Nephron progenitor cell (in vitro differentiated cells): ENCODE data around the gene PACS1.

Experiments used
- DNase-seq: peaks from one replicate; pipeline ENCODE4 v3.0.0; 2021
- H3K27ac Mint-ChIP-seq: 2 replicates; pipeline ENCODE4 v1.8.0; 2021; ENCODE audit warnings: mild to moderate bottlenecking, moderate library complexity, mixed read lengths
- H3K27me3 Mint-ChIP-seq: 2 replicates; pipeline ENCODE4 v1.8.0; 2021; ENCODE audit warnings: mild to moderate bottlenecking, low read depth, mixed read lengths; ENCODE audit not compliant: poor library complexity
- H3K36me3 Mint-ChIP-seq: 2 replicates; pipeline ENCODE4 v1.8.0; 2021; ENCODE audit warnings: low read depth, mixed read lengths
- H3K4me1 Mint-ChIP-seq: 2 replicates; pipeline ENCODE4 v1.8.0; 2021; ENCODE audit warnings: mixed read lengths
- H3K4me3 Mint-ChIP-seq: 2 replicates; pipeline ENCODE4 v1.8.0; 2021; ENCODE audit warnings: mild to moderate bottlenecking, moderate library complexity, mixed read lengths
- H3K9me3 Mint-ChIP-seq: 2 replicates; pipeline ENCODE4 v1.8.0; 2021; ENCODE audit warnings: mild to moderate bottlenecking, moderate library complexity, mixed read lengths
- TF ChIP-seq, protein P1 (sequence below): fragments of 200-600 bp; sonication (generic); IDR thresholded peaks from 2 replicates; pipeline ENCODE4 v1.5.0; 2021; ENCODE audit warnings: antibody characterized with exemption

Gene PACS1

DNA sequence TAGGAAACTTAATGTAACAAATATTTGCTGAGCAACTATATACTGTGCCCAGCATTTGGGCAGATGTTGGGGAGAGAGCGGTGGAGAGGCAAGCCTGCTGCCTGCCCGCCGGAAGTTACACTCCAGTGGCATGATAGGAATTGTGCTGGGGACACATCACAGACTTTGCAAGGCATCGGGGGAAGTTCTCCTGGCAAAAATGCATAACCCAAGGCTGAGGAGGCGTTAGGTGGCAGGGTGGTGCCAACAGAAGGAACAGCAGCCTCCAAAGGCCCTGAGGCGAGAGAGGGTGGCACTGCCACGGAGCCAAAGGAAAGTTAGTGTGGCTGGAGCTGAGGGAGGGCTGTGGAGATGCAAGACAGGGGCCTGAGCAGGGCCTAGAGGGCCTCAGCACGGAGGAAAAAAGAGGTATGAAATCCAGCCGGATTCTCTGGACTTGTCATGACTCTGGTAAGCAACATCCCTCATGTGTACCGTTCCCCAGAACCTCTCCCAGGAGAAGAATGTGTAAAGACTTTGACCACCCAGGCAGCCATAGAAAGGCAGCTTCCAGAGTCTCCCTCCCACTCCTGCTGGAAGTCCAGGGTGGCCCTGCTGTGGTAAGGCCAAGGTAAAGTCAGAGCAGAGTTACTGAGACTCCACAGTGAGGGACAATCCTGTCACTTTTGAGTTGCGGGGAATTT is 122.2 kb downstream of the PACS1 start:
- no peak overlapping the region for H3K4me3 Mint-ChIP-seq
- no peak for DNase-seq
- H3K27me3 Mint-ChIP-seq: peaks cover 3% of the 10 kb centered on the region
- peaks cover 29% of the 10 kb centered on the region for H3K36me3 Mint-ChIP-seq
- H3K9me3 Mint-ChIP-seq: peaks cover 28% of the 10 kb centered on the region
- H3K27ac Mint-ChIP-seq: peak overlapping the region; percentile 41
- TF ChIP-seq, protein P1, sequence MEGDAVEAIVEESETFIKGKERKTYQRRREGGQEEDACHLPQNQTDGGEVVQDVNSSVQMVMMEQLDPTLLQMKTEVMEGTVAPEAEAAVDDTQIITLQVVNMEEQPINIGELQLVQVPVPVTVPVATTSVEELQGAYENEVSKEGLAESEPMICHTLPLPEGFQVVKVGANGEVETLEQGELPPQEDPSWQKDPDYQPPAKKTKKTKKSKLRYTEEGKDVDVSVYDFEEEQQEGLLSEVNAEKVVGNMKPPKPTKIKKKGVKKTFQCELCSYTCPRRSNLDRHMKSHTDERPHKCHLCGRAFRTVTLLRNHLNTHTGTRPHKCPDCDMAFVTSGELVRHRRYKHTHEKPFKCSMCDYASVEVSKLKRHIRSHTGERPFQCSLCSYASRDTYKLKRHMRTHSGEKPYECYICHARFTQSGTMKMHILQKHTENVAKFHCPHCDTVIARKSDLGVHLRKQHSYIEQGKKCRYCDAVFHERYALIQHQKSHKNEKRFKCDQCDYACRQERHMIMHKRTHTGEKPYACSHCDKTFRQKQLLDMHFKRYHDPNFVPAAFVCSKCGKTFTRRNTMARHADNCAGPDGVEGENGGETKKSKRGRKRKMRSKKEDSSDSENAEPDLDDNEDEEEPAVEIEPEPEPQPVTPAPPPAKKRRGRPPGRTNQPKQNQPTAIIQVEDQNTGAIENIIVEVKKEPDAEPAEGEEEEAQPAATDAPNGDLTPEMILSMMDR: no peak
- H3K4me1 Mint-ChIP-seq: peaks cover 19% of the 10 kb centered on the region

DNA sequence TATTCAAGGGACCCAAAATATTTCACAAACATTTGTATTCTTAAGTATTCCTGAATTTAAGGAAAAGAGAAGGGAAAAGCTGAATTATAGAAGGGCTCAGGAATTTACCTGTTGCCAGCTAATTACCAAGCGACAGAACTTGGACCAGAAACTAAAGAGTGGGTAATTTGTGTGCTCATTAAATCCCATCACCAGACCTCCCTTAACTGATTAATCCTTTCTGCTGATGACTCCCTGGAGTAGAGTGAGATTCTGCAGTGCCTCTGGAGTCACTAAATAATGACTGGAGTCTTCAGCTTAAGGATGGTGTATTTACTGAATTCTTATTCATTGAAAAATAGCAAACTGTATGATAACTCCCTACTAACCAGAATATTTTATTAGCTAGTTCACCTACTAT is 124.3 kb downstream of the PACS1 start:
- no peak overlapping the region for H3K4me3 Mint-ChIP-seq
- peaks cover 22% of the 10 kb centered on the region for H3K36me3 Mint-ChIP-seq
- H3K9me3 Mint-ChIP-seq: peaks cover 22% of the 10 kb centered on the region
- DNase-seq: no peak
- H3K27ac Mint-ChIP-seq: no peak overlapping the region
- TF ChIP-seq, protein P1: no peak
- H3K4me1 Mint-ChIP-seq: peaks cover 19% of the 10 kb centered on the region
- H3K27me3 Mint-ChIP-seq: peaks cover 3% of the 10 kb centered on the region

DNA sequence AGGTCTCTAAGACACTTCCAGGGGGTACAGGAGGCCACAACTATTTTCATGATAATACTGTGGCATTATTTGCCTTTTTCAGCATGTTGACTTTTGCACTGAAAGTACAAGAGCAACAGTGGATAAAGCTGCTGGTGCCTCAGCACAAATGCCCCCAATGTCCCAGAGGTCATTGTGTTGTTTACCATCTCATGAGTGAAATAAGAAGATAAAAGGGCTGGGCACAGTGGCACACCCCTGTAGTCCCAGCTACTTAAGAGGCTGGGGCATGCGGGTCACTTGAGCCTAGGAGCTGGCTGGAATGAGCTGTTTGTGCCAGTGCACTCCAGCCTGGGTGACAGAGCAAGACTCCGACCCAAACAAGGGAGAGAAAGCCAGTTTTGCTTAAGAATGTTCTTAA is 125.8 kb downstream of the PACS1 start:
- Mint-ChIP-seq H3K4me3 (no peak overlapping the region), H3K36me3 (peaks cover 26% of the 10 kb centered on the region), H3K9me3 (peaks cover 28% of the 10 kb centered on the region), H3K27ac (no peak overlapping the region), H3K27me3 (peaks cover 3% of the 10 kb centered on the region), H3K4me1 (peaks cover 15% of the 10 kb centered on the region)
- TF ChIP-seq, protein P1: no peak
- no peak for DNase-seq

DNA sequence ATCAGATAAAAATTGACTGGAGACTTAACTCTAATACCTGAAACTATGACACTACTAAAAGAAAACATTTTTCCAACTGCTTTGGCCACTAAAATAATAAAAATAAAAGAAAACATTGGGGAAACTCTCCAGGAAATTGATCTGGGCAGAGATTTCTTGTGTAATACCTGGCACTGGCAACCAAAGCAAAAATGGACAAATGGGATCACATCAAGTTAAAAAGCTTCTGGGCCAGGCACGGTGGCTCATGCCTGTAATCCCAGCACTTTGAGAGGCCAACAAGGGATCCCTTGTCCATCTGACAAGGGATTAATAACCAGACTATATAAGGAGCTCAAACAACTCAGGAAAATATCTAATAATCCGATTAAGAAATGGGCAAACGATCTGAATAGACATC is 133.8 kb downstream of the PACS1 start:
- H3K4me1 Mint-ChIP-seq: peaks cover 1% of the 10 kb centered on the region

DNA sequence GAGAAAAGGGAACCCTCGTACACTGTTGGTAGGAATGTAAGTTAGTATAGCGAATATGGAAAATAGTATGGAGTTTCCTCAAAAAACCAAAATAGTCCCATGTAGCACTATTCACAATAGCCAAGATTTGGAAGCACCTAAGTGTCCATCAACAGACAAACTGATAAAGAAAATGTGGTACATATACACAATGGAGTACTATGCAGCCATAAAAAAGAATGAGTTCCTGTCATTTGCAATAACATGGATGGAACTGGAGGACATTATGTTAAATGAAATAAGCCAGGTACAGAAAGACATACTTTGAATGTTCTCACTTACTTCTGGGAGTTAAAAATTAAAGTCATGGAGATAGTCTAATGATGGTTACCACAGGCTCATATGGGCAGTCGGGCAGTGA is 134.3 kb downstream of the PACS1 start:
- TF ChIP-seq, protein P1: no peak
- H3K36me3 Mint-ChIP-seq: peaks cover 44% of the 10 kb centered on the region
- no peak overlapping the region for H3K27ac Mint-ChIP-seq
- peaks cover 10% of the 10 kb centered on the region for H3K27me3 Mint-ChIP-seq
- H3K4me3 Mint-ChIP-seq: no peak overlapping the region
- peaks cover 51% of the 10 kb centered on the region for H3K9me3 Mint-ChIP-seq
- H3K4me1 Mint-ChIP-seq: peaks cover 5% of the 10 kb centered on the region
- no peak for DNase-seq

More for the DNA sequence above, 133.8 kb downstream of the PACS1 start:
- TF ChIP-seq, protein P1: no peak
- no peak overlapping the region for H3K27ac Mint-ChIP-seq
- no peak for DNase-seq
- peaks cover 6% of the 10 kb centered on the region for H3K27me3 Mint-ChIP-seq
- peaks cover 57% of the 10 kb centered on the region for H3K9me3 Mint-ChIP-seq
- H3K36me3 Mint-ChIP-seq: peaks cover 48% of the 10 kb centered on the region
- no peak overlapping the region for H3K4me3 Mint-ChIP-seq

DNA sequence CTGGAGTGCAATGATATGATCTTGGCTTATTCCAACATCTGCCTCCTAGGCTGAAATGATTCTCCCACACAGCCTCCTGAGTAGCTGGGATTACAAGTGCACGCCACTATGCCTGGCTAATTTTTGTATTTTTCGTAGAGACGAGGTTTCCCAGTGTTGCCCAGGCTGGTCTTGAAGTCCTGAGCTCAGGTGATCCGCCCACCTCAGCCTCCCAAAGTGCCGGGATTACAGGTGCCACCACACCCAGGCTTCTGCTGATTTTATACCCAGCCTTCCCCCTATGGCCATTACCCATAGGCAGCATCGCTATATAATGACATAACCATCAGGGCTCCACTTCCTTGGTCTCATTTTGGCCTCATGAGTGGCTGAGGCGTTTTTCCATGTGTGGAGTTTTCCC is 137.7 kb downstream of the PACS1 start:
- no peak for DNase-seq

More for the DNA sequence above, 137.7 kb downstream of the PACS1 start:
- peaks cover 5% of the 10 kb centered on the region for H3K4me1 Mint-ChIP-seq
- peaks cover 19% of the 10 kb centered on the region for H3K9me3 Mint-ChIP-seq
- TF ChIP-seq, protein P1: no peak
- H3K27me3 Mint-ChIP-seq: peaks cover 12% of the 10 kb centered on the region
- no peak overlapping the region for H3K4me3 Mint-ChIP-seq
- H3K27ac Mint-ChIP-seq: peak overlapping the region; percentile 32
- peaks cover 29% of the 10 kb centered on the region for H3K36me3 Mint-ChIP-seq
